GM12865 (cell line): ENCODE measurements around the gene PDE4B.
A peak's percentile ranks its signal among the peaks of the same experiment; 100 is the strongest.

Experiments
- DNase-seq: peaks from one replicate; pipeline ENCODE4 v3.0.0; 2010; ENCODE audit warnings: low read depth
- H3K4me3 ChIP-seq: 2 replicates; pipeline ENCODE4 v1.5.1; 2011; ENCODE audit warnings: mild to moderate bottlenecking, low read depth, low read length, control low read depth
- CTCF ChIP-seq: IDR thresholded peaks from 2 replicates; pipeline ENCODE4 v1.5.1; 2011; ENCODE audit warnings: low read length, control low read depth, low read depth, inconsistent platforms; ENCODE audit not compliant: insufficient read depth; ENCODE audit errors: missing control alignments

Gene PDE4B

GRCh38 chr1:66372522-66373101 is 579.9 kb downstream of the PDE4B start:
- no peak for TF ChIP-seq CTCF
- peak overlapping the region; percentile 31 for H3K4me3 ChIP-seq

GRCh38 chr1:66373157-66373591 is 580.5 kb downstream of the PDE4B start:
- H3K4me3 ChIP-seq: no peak overlapping the region
- peak; percentile 50 for DNase-seq
- TF ChIP-seq CTCF: no peak

More at GRCh38 chr1:66372522-66373101, 579.9 kb downstream of the PDE4B start:
- peak; percentile 85 for DNase-seq

- no peak for TF ChIP-seq CTCF
- H3K4me3 ChIP-seq: peak overlapping the region; percentile 24; the same call in 1 of the 2 replicates
- DNase-seq: peak; percentile 82
Observed at GRCh38 chr1:66374148-66374547, 581.5 kb downstream of the PDE4B start.

- TF ChIP-seq CTCF: no peak
- no peak overlapping the region for H3K4me3 ChIP-seq
- peak; percentile 91 for DNase-seq
Observed at GRCh38 chr1:66374561-66375111, 581.9 kb downstream of the PDE4B start.

GRCh38 chr1:66375125-66375524 is 582.4 kb downstream of the PDE4B start:
- TF ChIP-seq CTCF: peak; percentile 10
- peak; percentile 78 for DNase-seq
- no peak overlapping the region for H3K4me3 ChIP-seq

GRCh38 chr1:66380452-66381212 is 587.9 kb downstream of the PDE4B start:
- TF ChIP-seq CTCF: no peak
- DNase-seq: peak; percentile 93
- H3K4me3 ChIP-seq: peak overlapping the region; percentile 27
